ENCODE results near the gene TPM4.

The TPM4 gene

DNA sequence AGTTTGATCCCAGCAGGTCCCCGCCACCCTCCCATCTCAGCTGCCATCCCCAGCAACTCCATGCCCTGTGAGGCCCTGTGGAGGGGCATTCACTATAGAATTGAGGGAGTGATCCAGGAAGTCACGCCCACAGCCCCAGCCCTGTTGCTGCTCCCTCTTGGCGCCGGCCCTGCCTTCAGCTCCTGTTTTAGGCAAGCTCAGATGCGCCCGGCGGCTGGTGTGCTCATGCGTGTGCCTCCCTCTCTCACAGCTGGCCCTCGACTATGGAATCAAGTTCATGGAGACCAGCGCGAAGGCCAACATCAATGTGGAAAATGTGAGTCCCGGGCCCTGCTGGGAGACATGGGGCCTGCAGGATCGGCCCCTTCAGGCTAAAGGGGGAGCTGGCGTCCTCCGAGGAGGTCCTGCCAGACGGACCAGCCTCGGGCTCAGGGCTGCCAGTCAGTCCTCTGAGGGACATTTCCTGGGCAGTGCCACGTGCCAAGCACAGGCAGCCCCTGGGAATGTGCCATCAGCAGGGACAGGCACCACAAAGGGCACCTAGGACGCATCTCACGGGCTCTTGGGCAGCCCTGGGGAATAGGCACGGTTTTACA, 51.6 kb downstream of the TPM4 start:
- DNase-seq (ENCODE audit: insufficient read length, low spot score), result no peak
- no peak for FAIRE-seq
- no peak for TF ChIP-seq POLR2A (IDR thresholded peaks at IDR 0.05; ENCODE audit: low read depth, low read length)

DNA sequence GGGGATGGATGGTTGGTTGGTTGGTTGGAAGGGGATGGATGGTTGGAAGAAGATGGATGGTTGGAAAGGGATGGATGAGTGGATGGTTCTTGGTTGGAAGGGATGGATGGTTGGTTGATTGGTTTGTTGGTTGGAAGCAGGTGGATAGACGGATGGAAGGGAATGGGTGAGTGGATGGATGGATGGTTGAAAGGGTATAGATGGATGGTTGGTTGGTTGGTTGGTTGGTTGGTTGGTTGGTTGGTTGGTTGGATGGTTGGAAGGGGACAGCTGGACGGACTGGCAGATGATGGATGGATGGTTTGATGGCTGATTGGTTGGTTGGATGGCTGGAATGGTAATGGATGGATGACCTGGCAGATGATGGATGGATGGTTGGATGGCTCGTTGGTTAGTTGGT, 55.4 kb downstream of the TPM4 start:
- no peak for FAIRE-seq
- DNase-seq (ENCODE audit: insufficient read length, low spot score), result no peak
- TF ChIP-seq POLR2A (IDR thresholded peaks at IDR 0.05; ENCODE audit: low read depth, low read length), result no peak

DNA sequence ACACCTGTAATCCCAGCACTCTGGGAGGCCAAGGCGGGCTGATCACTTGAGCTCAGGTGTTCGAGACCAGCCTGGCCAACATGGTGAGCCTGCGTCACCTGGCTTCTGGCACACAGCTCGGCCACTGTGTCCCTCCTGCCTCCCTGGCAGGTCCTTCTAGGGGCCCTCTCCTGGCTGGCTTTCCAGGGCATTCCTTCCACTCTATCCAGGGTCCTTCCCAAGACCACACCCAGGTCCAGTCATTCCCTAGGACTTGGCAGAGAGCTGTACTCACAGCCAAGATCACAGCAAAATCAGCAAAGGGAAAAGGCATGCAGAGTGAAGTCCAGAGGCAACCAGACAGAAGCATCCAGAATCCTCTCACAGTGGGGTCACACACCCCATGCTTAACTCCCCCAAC, 57.5 kb downstream of the TPM4 start:
- TF ChIP-seq POLR2A (IDR thresholded peaks at IDR 0.05; ENCODE audit: low read depth, low read length), result no peak
- FAIRE-seq (no peak), DNase-seq (ENCODE audit: insufficient read length, low spot score) (peak; percentile 32)

DNA sequence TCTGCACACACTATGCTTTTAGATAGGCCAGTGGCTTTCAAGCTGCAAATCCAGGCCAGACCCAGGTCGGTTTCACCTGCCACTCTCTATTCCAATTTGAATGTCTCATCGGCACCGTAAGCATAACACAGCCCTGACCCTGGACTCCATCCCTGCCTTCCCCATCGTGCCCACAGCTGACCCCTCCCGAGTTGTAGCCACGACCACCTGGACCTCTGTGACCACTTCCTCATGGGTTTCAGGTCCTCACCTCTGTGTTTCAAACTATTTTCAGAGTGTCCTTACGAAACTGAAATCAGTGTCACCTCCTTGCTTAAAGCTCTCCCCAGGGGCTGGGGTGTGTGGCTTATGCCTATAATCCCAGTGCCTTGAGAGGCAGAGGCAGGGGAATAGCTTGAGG, 58.2 kb downstream of the TPM4 start:
- no peak for FAIRE-seq
- DNase-seq (ENCODE audit: insufficient read length, low spot score), result no peak
- no peak for TF ChIP-seq POLR2A (IDR thresholded peaks at IDR 0.05; ENCODE audit: low read depth, low read length)

DNA sequence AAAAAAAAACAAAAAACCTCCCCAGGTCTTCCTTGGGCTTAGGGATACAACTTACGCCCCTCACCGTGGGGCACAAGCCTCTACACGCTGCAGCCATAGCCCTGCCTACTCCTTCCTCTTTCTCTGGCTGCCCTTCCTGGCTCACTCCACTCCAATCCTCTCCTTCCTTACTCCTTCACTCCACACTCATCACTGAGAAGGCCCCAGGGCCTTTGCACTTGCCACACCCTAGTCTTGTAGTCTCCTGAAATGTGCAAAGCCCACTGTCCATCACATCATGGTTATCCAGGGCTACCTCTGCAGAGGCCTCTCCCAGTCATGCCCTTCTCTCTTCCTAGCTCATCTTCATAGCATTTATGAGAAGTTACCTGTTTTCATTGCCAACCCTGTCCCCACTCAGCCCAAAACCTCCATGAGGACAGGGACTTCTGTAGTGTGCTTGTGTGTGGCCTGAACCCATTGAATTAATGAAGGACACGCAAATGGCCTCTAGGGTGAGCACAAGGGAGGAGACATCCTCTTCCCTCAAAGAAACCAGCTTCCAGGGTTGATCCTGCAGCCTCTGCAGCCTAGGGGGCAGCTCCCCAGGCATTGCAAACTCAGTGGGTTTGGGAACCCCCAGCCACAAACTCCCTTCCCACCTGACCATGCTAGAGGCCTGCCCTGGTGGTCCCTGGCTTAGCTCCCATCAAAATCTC, 59.3 kb downstream of the TPM4 start:
- DNase-seq (ENCODE audit: insufficient read length, low spot score), result no peak
- FAIRE-seq, result no peak
- TF ChIP-seq POLR2A (IDR thresholded peaks at IDR 0.05; ENCODE audit: low read depth, low read length), result no peak

DNA sequence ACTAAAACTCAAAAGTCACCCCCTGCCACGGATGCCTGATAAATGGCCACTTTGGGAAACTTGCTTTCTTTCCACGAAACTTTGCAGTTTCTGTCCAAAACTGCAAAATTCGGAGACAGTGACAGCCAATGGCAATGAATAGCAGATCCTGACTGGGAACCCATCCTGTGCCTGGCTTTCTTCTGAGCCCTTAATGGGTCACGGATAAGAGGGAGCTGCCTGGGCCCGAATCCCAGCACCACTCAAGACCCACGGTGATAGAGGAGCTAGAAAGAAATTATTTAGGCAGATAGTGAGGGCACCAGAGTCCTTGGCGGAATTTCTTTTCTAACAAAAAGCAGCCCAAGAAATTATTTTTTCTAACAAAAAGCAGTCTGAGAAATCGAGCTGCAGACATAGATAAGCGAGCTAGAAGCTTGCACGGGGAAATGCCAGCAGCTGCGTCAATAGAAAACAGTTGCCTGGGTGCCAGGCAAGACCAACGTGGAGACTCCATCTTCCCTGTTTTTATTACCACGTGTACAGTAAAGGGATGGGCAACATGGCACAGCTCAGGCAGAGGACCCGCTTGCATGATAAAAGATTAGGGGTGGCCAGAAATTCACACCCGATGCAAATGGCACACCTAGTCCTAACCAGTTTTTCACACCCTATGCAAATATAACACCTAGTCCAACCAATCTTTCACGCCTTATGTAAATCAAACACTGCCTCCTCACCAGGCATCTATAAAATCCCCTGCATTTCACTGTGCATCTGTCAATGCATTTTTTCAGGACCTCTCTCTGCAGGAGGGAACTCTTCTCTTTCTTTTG, 60.1 kb downstream of the TPM4 start:
- DNase-seq (ENCODE audit: insufficient read length, low spot score), result no peak
- FAIRE-seq, result no peak
- no peak for TF ChIP-seq POLR2A (IDR thresholded peaks at IDR 0.05; ENCODE audit: low read depth, low read length)

DNA sequence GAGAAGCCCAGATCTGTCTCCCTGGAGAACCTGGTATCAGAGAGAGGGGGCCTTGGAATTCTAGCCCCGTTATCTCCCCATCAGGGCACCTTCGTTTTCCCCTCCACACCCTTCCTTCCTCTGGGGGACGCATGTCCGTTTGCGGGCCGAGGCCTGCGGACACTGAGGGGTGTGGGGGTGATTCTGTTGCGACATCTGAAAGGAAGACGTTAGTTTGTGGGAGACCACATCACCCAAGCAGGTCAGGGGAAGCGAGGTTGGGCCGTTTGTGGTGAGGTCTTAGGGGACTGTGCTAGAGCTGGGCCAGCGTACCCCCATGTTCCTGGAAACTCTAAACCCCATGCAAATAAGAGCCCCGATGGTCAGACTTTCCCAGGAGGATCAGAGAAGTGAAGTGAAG, 63.5 kb downstream of the TPM4 start:
- FAIRE-seq, result no peak
- TF ChIP-seq POLR2A (IDR thresholded peaks at IDR 0.05; ENCODE audit: low read depth, low read length), result no peak
- DNase-seq (ENCODE audit: insufficient read length, low spot score), result no peak

DNA sequence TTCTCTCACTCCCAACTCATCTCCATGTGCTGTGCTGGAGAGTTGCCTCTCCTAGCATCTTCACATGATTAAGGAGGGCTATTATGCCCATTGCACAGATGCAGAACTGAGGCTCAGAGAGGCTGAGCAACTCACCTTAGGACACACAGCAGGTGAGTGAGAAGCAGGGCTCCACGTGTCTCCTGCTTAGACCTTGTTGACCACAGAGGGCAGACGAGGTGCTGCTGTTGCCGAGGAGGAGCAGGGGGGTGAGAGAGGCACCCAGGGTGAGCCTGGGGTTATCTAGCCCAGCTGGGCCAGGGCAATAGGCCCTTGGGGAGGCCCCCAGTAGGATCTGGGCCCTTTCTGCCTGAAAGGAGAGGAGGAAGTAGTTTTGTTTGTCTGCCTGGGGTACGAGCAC, 64.7 kb downstream of the TPM4 start:
- DNase-seq (ENCODE audit: insufficient read length, low spot score), result no peak
- FAIRE-seq, result no peak
- no peak for TF ChIP-seq POLR2A (IDR thresholded peaks at IDR 0.05; ENCODE audit: low read depth, low read length)

DNA sequence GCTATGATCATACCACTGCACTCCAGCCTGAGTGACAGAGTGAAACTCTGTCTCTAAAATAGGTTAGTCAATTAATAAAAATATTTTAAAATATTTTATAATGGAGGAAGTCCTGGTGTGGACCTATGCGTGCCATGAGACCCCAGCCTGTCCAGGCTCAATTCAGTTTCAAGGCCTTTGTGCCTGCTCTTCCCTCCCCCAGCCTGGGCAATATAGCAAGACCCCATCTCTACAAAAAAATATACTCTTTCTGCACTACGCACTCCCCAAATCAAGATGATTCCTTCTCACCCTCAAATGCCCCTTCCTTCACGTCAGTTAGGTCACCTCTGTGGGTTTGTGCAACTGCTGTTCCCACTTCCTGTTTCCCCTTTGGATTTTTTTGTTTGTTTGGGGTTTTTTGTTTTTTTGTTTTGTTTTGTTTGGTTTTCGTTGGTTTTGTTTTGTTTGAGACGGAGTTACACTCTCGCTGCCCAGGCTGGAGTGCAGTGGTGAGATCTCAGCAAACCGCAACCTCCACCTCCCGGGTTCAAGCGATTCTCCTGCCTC, 65.8 kb downstream of the TPM4 start:
- FAIRE-seq, result no peak
- TF ChIP-seq POLR2A (IDR thresholded peaks at IDR 0.05; ENCODE audit: low read depth, low read length), result no peak
- DNase-seq (ENCODE audit: insufficient read length, low spot score), result no peak

DNA sequence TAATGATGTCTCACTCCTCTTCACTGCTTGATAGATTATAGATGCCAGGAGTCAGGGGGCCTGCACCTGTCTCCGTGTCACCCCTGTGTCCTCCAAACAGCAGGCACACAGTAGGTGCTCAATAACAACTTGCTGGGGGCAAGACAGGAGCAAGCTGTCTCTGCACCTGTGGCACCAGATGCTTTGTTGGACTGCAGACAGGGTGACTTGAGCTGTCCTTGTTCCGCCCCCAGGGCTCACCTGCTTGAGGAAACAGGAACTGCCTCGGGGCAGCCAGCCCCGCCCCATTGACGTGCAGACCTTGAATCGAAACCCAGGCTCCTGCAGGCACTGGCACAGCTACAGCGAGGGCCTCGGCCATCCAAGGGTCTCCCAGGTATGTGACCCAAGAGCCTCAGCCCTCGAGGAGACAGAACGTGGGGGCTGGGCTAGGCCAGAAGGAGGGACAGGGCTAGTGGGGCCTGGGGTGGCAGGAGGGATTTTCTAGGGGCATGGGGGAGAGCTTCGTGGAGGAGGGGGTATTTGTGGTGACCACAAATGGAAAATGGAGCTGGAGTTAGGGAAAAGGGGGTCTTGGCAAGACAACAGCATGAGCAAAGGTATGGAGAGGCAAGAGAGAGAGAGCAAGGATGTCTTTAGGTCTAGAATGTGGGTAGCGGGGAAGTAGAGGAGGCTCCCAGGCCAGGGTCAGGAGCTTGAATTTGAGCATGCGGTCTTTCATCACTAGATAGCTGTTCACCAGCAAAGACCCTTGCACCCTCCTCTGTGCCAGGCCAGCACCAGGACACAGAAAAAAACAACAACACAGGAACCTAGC, 67.3 kb downstream of the TPM4 start, which contains the start of gene HSH2D:
Gene HSH2D (plus strand): TSS at position 287 of the 817 bp plus-strand sequence. CDS start 5,066 bp downstream, outside the sequence.
- no peak for FAIRE-seq
- DNase-seq (ENCODE audit: insufficient read length, low spot score), result no peak
- no peak for TF ChIP-seq POLR2A (IDR thresholded peaks at IDR 0.05; ENCODE audit: low read depth, low read length)

DNA sequence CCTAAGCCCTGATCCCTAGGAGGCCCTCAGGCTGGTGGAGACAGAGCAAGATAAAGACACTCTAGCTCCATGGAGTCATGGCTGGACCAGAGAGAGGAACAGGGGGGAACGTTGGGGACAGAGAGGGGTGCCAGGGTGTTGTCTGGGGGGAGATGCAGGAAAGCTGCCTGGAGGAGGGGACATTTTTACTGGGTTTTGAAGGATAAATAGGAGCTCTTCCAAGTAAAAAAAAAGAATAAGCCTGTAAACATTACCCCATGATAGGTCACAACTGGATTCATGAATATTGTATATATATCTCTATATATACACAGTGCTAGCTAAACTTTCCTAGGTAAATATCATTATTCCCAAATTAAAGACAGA, 67.9 kb downstream of the TPM4 start:
- no peak for TF ChIP-seq POLR2A (IDR thresholded peaks at IDR 0.05; ENCODE audit: low read depth, low read length)
- FAIRE-seq (no peak), DNase-seq (ENCODE audit: insufficient read length, low spot score) (no peak)

DNA sequence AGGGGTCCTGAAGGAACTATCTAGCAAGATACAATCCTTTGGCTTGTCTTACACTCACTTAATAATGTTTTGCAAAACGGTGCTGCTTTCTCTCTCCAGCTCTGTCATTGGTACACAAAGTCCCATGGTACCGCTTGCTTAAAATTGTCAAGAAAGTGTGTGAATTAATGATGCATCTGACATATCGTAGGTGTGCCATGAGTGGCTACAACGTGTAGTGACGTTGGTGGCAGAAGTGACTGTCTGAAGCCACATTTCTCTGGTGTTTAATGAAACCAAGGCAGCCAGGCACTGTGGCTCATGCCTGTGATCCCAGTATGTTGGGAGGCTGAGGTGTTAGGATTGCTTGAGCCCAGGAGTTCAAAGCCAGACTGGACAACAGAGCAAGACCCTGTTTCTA, 69.8 kb downstream of the TPM4 start:
- no peak for TF ChIP-seq POLR2A (IDR thresholded peaks at IDR 0.05; ENCODE audit: low read depth, low read length)
- DNase-seq (ENCODE audit: insufficient read length, low spot score), result no peak
- FAIRE-seq, result no peak

DNA sequence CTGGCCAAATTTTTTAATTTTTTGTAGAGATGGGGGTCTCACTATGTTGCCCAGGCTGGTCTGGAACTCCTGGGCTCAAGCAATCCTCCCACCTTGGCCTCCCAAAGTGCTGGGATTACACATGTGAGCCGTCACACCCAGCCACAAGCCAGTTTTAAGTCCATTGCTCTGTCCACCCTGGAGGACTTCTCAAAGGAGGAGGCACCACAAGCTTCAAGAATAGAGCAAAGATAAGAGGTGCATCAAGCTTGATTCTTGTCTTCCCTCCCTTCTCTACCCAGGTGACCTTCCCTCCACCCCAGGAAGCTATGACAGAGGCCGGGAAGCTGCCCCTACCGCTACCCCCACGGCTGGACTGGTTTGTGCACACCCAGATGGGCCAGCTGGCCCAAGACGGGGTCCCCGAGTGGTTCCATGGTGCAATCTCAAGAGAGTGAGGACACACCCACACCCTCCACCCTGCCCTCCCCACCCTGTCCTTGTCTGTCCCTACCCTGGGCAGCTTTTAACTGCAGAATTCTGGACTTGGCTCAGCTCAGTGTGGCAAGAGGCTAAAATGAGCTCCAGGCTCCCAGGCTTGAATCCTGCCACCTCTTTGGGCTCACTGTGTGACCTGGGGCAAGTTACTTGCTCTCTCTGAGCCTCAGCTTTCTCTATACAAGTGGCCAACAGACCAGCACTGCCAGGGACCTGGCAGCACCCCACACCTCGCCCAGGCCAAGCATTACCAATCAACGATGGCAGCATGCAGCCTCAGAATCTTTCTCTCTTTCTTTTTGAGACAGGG, 72.3 kb downstream of the TPM4 start:
- DNase-seq (ENCODE audit: insufficient read length, low spot score) (no peak), FAIRE-seq (no peak)
- TF ChIP-seq POLR2A (IDR thresholded peaks at IDR 0.05; ENCODE audit: low read depth, low read length), result no peak

Data from H54 (cell line).